Liver (tissue), 3 donors: ENCODE data around the gene RPS27A.

Experiments
- ATF3 ChIP-seq: IDR thresholded peaks from 2 replicates; pipeline ENCODE4 v1.6.1; 2016; ENCODE audit warnings: antibody characterized with exemption
- EGR1 ChIP-seq, 2 donors: IDR thresholded peaks; 2 replicates each; pipeline ENCODE4 v1.6.1; 2016 to 2018; ENCODE audit warnings: antibody characterized with exemption in 2 of 2, low read depth in 2 of 2
- HNF4G ChIP-seq: IDR thresholded peaks from 2 replicates; pipeline ENCODE4 v1.6.1; 2016; ENCODE audit warnings: antibody characterized with exemption
- RAD21 ChIP-seq, 2 donors: IDR thresholded peaks; 2 replicates each; pipeline ENCODE4 v1.6.1; 2016; ENCODE audit warnings: antibody characterized with exemption in 2 of 2, mild to moderate bottlenecking in 2 of 2
- RXRA ChIP-seq, 2 donors: IDR thresholded peaks; 2 replicates each; pipeline ENCODE4 v1.6.1; 2017 to 2018; ENCODE audit warnings: antibody characterized with exemption in 2 of 2, mild to moderate bottlenecking in 1 of 2
- TAF1 ChIP-seq: conservative IDR thresholded peaks from 2 replicates; pipeline ENCODE4 v1.6.1; 2016; ENCODE audit warnings: antibody characterized with exemption, mild to moderate bottlenecking
- TF ChIP-seq, protein P1 (sequence below): fragments of 150-350 bp; IDR thresholded peaks from 2 replicates; pipeline ENCODE4 v1.5.1; 2017; ENCODE audit warnings: improper control_type of control experiment, low read depth, low read length; ENCODE audit not compliant: missing input control
- TF ChIP-seq, protein P2 (sequence below): IDR thresholded peaks from 2 replicates; pipeline ENCODE4 v1.6.1; 2016; ENCODE audit warnings: antibody characterized with exemption, mild to moderate bottlenecking
- donor health status: healthy.
- donor health status: healthy.

DNA sequence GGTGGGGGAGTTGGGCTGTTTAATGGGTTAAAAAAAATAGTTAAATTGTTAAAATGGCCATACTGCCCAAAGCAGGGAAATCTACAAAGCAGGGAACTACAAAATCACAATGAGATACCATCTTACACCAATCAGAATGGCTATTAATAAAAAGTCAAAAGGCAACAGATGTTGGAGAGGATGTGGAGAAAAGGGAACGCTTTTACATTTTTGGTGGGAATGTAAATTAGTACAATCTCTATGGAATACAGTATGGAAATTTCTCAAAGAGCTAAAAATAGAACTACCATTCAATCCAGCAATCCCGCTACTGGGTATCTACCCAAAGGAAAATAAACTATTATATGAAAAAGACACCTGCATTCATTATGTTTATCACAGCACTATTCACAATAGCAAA, 27.5 kb upstream of the RPS27A start:
- TF ChIP-seq RXRA (IDR thresholded peaks at IDR 0.05) (no peak), RAD21 (IDR thresholded peaks at IDR 0.05) (no peak), EGR1 (IDR thresholded peaks at IDR 0.05; ENCODE audit: low read depth in 2 of 2) (no peak), ATF3 (no peak), HNF4G (no peak), TAF1 (no peak)
- TF ChIP-seq, protein P1, sequence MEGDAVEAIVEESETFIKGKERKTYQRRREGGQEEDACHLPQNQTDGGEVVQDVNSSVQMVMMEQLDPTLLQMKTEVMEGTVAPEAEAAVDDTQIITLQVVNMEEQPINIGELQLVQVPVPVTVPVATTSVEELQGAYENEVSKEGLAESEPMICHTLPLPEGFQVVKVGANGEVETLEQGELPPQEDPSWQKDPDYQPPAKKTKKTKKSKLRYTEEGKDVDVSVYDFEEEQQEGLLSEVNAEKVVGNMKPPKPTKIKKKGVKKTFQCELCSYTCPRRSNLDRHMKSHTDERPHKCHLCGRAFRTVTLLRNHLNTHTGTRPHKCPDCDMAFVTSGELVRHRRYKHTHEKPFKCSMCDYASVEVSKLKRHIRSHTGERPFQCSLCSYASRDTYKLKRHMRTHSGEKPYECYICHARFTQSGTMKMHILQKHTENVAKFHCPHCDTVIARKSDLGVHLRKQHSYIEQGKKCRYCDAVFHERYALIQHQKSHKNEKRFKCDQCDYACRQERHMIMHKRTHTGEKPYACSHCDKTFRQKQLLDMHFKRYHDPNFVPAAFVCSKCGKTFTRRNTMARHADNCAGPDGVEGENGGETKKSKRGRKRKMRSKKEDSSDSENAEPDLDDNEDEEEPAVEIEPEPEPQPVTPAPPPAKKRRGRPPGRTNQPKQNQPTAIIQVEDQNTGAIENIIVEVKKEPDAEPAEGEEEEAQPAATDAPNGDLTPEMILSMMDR: no peak
- TF ChIP-seq, protein P2, sequence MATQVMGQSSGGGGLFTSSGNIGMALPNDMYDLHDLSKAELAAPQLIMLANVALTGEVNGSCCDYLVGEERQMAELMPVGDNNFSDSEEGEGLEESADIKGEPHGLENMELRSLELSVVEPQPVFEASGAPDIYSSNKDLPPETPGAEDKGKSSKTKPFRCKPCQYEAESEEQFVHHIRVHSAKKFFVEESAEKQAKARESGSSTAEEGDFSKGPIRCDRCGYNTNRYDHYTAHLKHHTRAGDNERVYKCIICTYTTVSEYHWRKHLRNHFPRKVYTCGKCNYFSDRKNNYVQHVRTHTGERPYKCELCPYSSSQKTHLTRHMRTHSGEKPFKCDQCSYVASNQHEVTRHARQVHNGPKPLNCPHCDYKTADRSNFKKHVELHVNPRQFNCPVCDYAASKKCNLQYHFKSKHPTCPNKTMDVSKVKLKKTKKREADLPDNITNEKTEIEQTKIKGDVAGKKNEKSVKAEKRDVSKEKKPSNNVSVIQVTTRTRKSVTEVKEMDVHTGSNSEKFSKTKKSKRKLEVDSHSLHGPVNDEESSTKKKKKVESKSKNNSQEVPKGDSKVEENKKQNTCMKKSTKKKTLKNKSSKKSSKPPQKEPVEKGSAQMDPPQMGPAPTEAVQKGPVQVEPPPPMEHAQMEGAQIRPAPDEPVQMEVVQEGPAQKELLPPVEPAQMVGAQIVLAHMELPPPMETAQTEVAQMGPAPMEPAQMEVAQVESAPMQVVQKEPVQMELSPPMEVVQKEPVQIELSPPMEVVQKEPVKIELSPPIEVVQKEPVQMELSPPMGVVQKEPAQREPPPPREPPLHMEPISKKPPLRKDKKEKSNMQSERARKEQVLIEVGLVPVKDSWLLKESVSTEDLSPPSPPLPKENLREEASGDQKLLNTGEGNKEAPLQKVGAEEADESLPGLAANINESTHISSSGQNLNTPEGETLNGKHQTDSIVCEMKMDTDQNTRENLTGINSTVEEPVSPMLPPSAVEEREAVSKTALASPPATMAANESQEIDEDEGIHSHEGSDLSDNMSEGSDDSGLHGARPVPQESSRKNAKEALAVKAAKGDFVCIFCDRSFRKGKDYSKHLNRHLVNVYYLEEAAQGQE: no peak
